Measurements from ENCODE around the gene ZBTB21. TPM values are rescaled to one million over a fixed set of nuclear protein-coding genes. Genes with fewer than 3 reads are reported as not detected.

The ZBTB21 gene
- total RNA-seq (10 to 100 TPM in 8 of 9 donors, 1 to 10 TPM in 1; 9.5 to 39.1 (median 14.6) TPM), polyA plus RNA-seq (10 to 100 TPM in 1 of 3 donors, 1 to 10 TPM in 2; 6.8 to 10.2 (median 7.6) TPM)
- long read RNA-seq, donor 1, full-length matches to known transcripts = 2 of 2 reads
- long read RNA-seq, donor 1, partial matches to known transcripts = 0 of 2 reads
- long read RNA-seq, donor 1, other reads (novel, unspliced or antisense) = 0 of 2 reads
- long read RNA-seq, donor 2, full-length matches to known transcripts = 6 of 6 reads
- long read RNA-seq, donor 2, partial matches to known transcripts = 0 of 6 reads
- long read RNA-seq, donor 2, other reads (novel, unspliced or antisense) = 0 of 6 reads
- long read RNA-seq, donor 3 = 0 reads
- long read RNA-seq, donor 4, full-length matches to known transcripts = 1 of 2 reads
- long read RNA-seq, donor 4, partial matches to known transcripts = 0 of 2 reads
- long read RNA-seq, donor 4, other reads (novel, unspliced or antisense) = 1 of 2 reads
- long read RNA-seq, donor 5, full-length matches to known transcripts = 7 of 14 reads
- long read RNA-seq, donor 5, partial matches to known transcripts = 1 of 14 reads
- long read RNA-seq, donor 5, other reads (novel, unspliced or antisense) = 6 of 14 reads
- long read RNA-seq, donor 6, partial matches to known transcripts = 0 of 3 reads
- long read RNA-seq, donor 6, other reads (novel, unspliced or antisense) = 3 of 3 reads
- long read RNA-seq, donor 7, full-length matches to known transcripts = 5 of 5 reads
- long read RNA-seq, donor 7, partial matches to known transcripts = 0 of 5 reads
- long read RNA-seq, donor 7, other reads (novel, unspliced or antisense) = 0 of 5 reads
- long read RNA-seq, donor 8, full-length matches to known transcripts = 11 of 11 reads
- long read RNA-seq, donor 8, partial matches to known transcripts = 0 of 11 reads
- long read RNA-seq, donor 8, other reads (novel, unspliced or antisense) = 0 of 11 reads
- long read RNA-seq, donor 9, full-length matches to known transcripts = 4 of 4 reads
- long read RNA-seq, donor 9, partial matches to known transcripts = 0 of 4 reads
- long read RNA-seq, donor 9, other reads (novel, unspliced or antisense) = 0 of 4 reads
- long read RNA-seq, donor 10, full-length matches to known transcripts = 2 of 2 reads
- long read RNA-seq, donor 10, partial matches to known transcripts = 0 of 2 reads
- long read RNA-seq, donor 10, other reads (novel, unspliced or antisense) = 0 of 2 reads

- H3K27ac ChIP-seq = peak within 1 kb of the TSS; percentile 93 to 100 (median 98)
- 0 to 1% (median 1%) methylated on average over 25 to 75 of the region's 75 CpGs for WGBS, 4 donors
- no peaks in the 10 kb centered on the region for H3K27me3 ChIP-seq
- DNase-seq = peak; percentile 98 to 99 (median 99)
- TF ChIP-seq POLR2A (IDR thresholded peaks at IDR 0.05) = peak; percentile 93 to 99
- no peak for TF ChIP-seq CTCF (IDR thresholded peaks at IDR 0.05)
- intact Hi-C loops (cut with DNase I) = loop anchor here in 1 of 2 donors (5.0 to 10.0 kb wide), 2 partner anchors 55 to 97 kb away; partner anchors contain the start of gene C2CD2
- H3K36me3 ChIP-seq (replicated peaks in 1 of 2) = no peaks in the 10 kb centered on the region
- H3K4me1 ChIP-seq (replicated peaks in 1 of 2) = peaks cover 0 to 13% of the 10 kb centered on the region in 2 donors
- H3K4me3 ChIP-seq = peak within 1 kb of the TSS; percentile 55 to 82 (median 66)
- H3K9me3 ChIP-seq (replicated peaks in 1 of 3) = no peaks in the 10 kb centered on the region
Observed at GRCh38 chr21:42009831-42010506, at the start of gene ZBTB21. TSS of gene ZBTB21 (minus strand) at chr21:42010360. CDS start at chr21:41994095, 16,265 bp downstream.

DNA sequence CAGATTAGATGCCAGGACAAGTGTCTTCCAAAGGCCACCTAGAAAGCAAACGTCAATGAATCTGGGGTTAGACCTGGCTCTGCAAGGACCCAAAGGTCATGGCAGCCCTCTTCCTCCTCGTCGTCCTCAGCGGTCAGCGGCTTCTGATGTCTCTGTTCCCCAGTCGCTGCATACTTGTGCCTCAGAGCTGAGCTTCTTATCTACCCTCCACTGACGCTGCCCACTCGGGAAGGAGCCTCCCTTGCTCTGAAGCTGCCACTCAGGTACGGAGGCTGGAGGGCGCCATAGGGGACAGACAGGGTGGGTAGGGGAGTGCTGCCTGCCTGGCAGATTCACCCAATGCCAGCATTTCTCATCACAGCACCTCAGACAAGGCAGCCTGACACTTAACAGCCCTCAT, 49.6 kb upstream of the ZBTB21 start:
- H3K27ac ChIP-seq = no peak overlapping the region
- H3K4me3 ChIP-seq = no peak overlapping the region
- intact Hi-C loops (cut with DNase I) = loop anchor here (10.0 kb wide), 2 partner anchors 45 to 95 kb away; no protein-coding TSS in a partner anchor
- no peaks in the 10 kb centered on the region for H3K27me3 ChIP-seq
- H3K9me3 ChIP-seq (replicated peaks in 1 of 3) = no peaks in the 10 kb centered on the region
- no peak for DNase-seq
- no peak for TF ChIP-seq CTCF (IDR thresholded peaks at IDR 0.05)
- TF ChIP-seq POLR2A (IDR thresholded peaks at IDR 0.05) = no peak
- 80 to 88% (median 85%) methylated on average over 9 to 10 of the region's 10 CpGs for WGBS, 4 donors
- H3K36me3 ChIP-seq (replicated peaks in 1 of 2) = no peaks in the 10 kb centered on the region
- H3K4me1 ChIP-seq (replicated peaks in 1 of 2) = peaks cover 4 to 16% of the 10 kb centered on the region in 2 donors

DNA sequence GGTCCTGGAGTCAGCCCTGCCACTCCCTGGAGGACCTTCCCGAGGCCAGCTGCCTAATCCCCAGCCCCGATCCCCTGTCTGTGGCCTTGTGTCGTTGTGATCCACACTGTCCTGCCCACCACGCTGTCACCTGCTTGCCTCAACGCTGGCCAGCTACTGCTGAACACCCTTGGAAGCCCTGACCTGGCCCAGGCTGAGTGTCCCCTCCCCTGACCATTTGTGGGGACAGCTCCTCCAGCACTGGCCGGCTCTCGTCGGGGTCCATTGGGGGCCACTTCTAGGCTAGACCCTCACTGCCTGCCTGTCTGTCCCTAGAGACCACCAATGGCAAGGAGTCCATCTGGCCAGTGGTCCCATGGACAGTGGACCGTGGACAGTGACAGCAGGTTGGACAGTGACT, 49.0 kb upstream of the ZBTB21 start:
- DNase-seq = no peak
- H3K9me3 ChIP-seq (replicated peaks in 1 of 3) = no peaks in the 10 kb centered on the region
- WGBS, 4 donors = 86 to 92% (median 89%) methylated on average over 4 to 9 of the region's 9 CpGs
- H3K4me1 ChIP-seq (replicated peaks in 1 of 2) = peaks cover 0 to 11% of the 10 kb centered on the region in 2 donors
- H3K36me3 ChIP-seq (replicated peaks in 1 of 2) = no peaks in the 10 kb centered on the region
- H3K27ac ChIP-seq = no peak overlapping the region
- no peak overlapping the region for H3K4me3 ChIP-seq
- intact Hi-C loops (cut with DNase I) = loop anchor here (10.0 kb wide), 2 partner anchors 46 to 94 kb away; no protein-coding TSS in a partner anchor
- H3K27me3 ChIP-seq = no peaks in the 10 kb centered on the region
- no peak for TF ChIP-seq CTCF (IDR thresholded peaks at IDR 0.05)
- no peak for TF ChIP-seq POLR2A (IDR thresholded peaks at IDR 0.05)

Data from adrenal gland (tissue), 19 donors.